Measurements from ENCODE around the gene MYO16.

MYO16 gene

GRCh38 chr13:108993346-108993745 is 363.9 kb downstream of the MYO16 start:
- Histone ChIP-seq H3K9me3 (ENCODE audit: control insufficient read depth, insufficient read depth, low read depth, low read length) (no peaks in the 10 kb centered on the region), H3K36me3 (ENCODE audit: control insufficient read depth in 2 of 2, insufficient read depth in 1 of 2, low read length in 2 of 2) (no peaks in the 10 kb centered on the region), H3K27ac (ENCODE audit: extremely low read depth, low read depth, low read length) (no peak overlapping the region), H3K4me3 (ENCODE audit: low read depth, low read length) (no peak overlapping the region), H3K4me1 (ENCODE audit: control insufficient read depth, insufficient read depth, low read length) (no peaks in the 10 kb centered on the region)
- no peak for TF ChIP-seq IKZF3 (tag by site-specific recombination; IDR thresholded peaks at IDR 0.05)
- TF ChIP-seq KLF10 (tag by site-specific recombination; IDR thresholded peaks at IDR 0.05), result no peak
- no peak for TF ChIP-seq ZNF221 (tag by site-specific recombination; IDR thresholded peaks at IDR 0.05; ENCODE audit: borderline replicate concordance)
- no peak for TF ChIP-seq ZNF37A (tag by site-specific recombination; IDR thresholded peaks at IDR 0.05)
- no peak for TF ChIP-seq ZNF394 (tag by site-specific recombination; IDR thresholded peaks at IDR 0.05; ENCODE audit: borderline replicate concordance)
- TF ChIP-seq ZNF112 (tag by site-specific recombination; IDR thresholded peaks at IDR 0.05), result no peak
- no peak for TF ChIP-seq ZNF660 (tag by site-specific recombination; IDR thresholded peaks at IDR 0.05)
- no peak for TF ChIP-seq KLF8 (tag by site-specific recombination; IDR thresholded peaks at IDR 0.05)
- CTCF ChIA-PET, result no interaction called here
- POLR2A ChIA-PET, result no interaction called here

GRCh38 chr13:108996430-108996829 is 367.0 kb downstream of the MYO16 start:
- no peak for TF ChIP-seq PRDM6 (tag by site-specific recombination; IDR thresholded peaks at IDR 0.05)
- no peak for TF ChIP-seq ZNF138 (tag by site-specific recombination; IDR thresholded peaks at IDR 0.05; ENCODE audit: borderline replicate concordance)
- no peak for TF ChIP-seq ZBTB1 (tag by site-specific recombination; IDR thresholded peaks at IDR 0.05)
- no peak for TF ChIP-seq TSHZ1 (tag by site-specific recombination; IDR thresholded peaks at IDR 0.05; ENCODE audit: borderline replicate concordance)
- no peak for TF ChIP-seq ZNF423 (tag by site-specific recombination; IDR thresholded peaks at IDR 0.05)
- TF ChIP-seq ZNF114 (tag by site-specific recombination; IDR thresholded peaks at IDR 0.05), result no peak
- no peak for TF ChIP-seq ZNF521 (tag by site-specific recombination; IDR thresholded peaks at IDR 0.05)
- TF ChIP-seq HOXD13 (CRISPR knock-in tag; IDR thresholded peaks at IDR 0.05; ENCODE audit: borderline replicate concordance), result no peak
- TF ChIP-seq ZNF792 (tag by site-specific recombination; IDR thresholded peaks at IDR 0.05), result no peak
- no peak for TF ChIP-seq ZNF658 (tag by site-specific recombination; IDR thresholded peaks at IDR 0.05)
- no peak for TF ChIP-seq ZBTB26 (tag by site-specific recombination; optimal IDR thresholded peaks at IDR 0.05)
- no peak for TF ChIP-seq ZNF311 (tag by site-specific recombination; IDR thresholded peaks at IDR 0.05; ENCODE audit: borderline replicate concordance)
- no peak for TF ChIP-seq ZBTB11 (tag by site-specific recombination; conservative IDR thresholded peaks at IDR 0.05; ENCODE audit: low read depth)
- no peak for TF ChIP-seq ZNF416 (tag by site-specific recombination; IDR thresholded peaks at IDR 0.05)
- Histone ChIP-seq H3K9me3 (ENCODE audit: control insufficient read depth, insufficient read depth, low read depth, low read length) (no peaks in the 10 kb centered on the region), H3K36me3 (ENCODE audit: control insufficient read depth in 2 of 2, insufficient read depth in 1 of 2, low read length in 2 of 2) (no peaks in the 10 kb centered on the region), H3K4me3 (ENCODE audit: low read depth, low read length) (no peak overlapping the region), H3K4me1 (ENCODE audit: control insufficient read depth, insufficient read depth, low read length) (no peaks in the 10 kb centered on the region), H3K27ac (ENCODE audit: extremely low read depth, low read depth, low read length) (no peak overlapping the region)
- POLR2A ChIA-PET, result no interaction called here
- CTCF ChIA-PET, result no interaction called here

Measured in HEK293 (cell line).